ENCODE data around the gene TMEM134. TPM values are rescaled to one million over a fixed set of nuclear protein-coding genes. Genes with fewer than 3 reads are reported as not detected.
"Not testable (repeated sequence)": the region's sequence is repeated elsewhere in the genome, so short reads cannot be mapped to it uniquely, and the experiment has no call there.

The TMEM134 gene
- total and polyA plus RNA-seq, 5 experiments from 2014 or later, result 105 to 148 (median 128) TPM

DNA sequence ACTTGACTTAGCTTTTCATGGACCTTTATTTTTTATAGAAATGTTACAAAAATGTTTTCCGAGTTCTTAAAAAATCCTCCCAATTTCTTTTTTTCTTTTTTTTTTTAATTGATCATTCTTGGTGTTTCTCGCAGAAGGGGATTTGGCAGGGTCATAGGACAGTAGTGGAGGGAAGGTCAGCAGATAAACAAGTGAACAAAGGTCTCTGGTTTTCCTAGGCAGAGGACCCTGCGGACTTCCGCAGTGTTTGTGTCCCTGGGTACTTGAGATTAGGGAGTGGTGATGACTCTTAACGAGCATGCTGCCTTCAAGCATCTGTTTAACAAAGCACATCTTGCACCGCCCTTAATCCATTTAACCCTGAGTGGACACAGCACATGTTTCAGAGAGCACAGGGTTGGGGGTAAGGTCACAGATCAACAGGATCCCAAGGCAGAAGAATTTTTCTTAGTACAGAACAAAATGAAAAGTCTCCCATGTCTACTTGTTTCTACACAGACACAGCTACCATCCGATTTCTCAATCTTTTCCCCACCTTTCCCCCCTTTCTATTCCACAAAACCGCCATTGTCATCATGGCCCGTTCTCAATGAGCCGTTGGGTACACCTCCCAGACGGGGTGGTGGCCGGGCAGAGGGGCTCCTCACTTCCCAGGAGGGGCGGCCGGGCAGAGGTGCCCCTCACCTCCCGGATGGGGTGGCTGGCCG lies 8.4 kb upstream of the TMEM134 start:
- POLR2A ChIA-PET, result interaction anchor here (0.7 to 1.5 kb wide), 2 partner anchors 27 to 769 kb away, joined by 4 to 5 read pairs; partner anchors contain the start of gene PITPNM1
- not testable (repeated sequence) for H3K4me3 Mint-ChIP-seq, H3K9me3 Mint-ChIP-seq, H3K36me3 Mint-ChIP-seq, H3K4me1 Mint-ChIP-seq, DNase-seq, H3K27me3 Mint-ChIP-seq, ATAC-seq
- H3K27ac Mint-ChIP-seq, result peak overlapping the region in 1 of 10 donors; percentile 12

DNA sequence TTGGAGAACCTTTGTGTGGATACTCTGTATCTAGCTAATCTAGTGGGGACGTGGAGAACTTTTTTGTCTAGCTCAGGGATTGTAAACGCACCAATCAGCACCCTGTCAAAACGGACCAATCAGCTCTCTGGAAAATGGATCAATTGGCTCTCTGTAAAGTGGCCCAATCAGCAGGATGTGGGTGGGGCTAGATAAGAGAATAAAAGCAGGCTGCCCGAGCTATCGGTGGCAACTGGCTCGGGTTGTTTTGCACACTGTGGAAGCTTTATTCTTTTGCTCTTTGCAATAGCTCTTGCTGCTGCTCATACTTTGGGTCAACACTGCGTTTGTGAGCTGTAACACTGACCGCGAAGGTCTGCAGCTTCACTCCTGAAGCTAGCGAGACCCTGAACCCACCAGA lies 7.6 kb upstream of the TMEM134 start:
- not testable (repeated sequence) for H3K9me3 Mint-ChIP-seq, H3K27ac Mint-ChIP-seq, H3K4me1 Mint-ChIP-seq, H3K36me3 Mint-ChIP-seq, ATAC-seq, DNase-seq, H3K27me3 Mint-ChIP-seq, H3K4me3 Mint-ChIP-seq
- POLR2A ChIA-PET, result interaction anchor here (0.8 to 10.6 kb wide), 3 partner anchors 41 to 75 kb away, joined by 3 to 235 read pairs (median 3); partner anchors contain the start of genes CARNS1 and PPP1CA

DNA sequence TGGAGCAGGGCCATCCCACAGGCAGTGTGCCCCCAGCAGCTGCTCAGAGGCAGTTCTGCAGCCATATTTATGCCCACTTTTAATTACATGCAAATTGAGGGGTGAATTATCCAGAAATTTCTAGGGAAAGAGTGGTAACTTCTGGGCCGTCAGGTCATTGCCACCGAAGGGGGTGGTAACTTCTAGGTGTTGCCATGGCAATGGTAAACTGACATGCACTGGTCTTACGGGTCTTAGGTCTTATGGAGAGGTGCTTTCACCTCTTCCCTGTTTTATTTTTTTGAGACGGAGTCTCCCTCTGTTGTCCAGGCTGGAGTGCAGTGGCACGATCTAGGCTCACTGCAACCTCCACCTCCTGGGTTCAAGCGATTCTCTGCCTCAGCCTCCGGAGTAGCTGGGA lies 3.8 kb upstream of the TMEM134 start:
- POLR2A ChIA-PET, result interaction anchor here (1.9 to 10.6 kb wide), 3 partner anchors 10 to 72 kb away, joined by 5 to 235 read pairs (median 13); partner anchors contain the start of genes AIP, CARNS1 and PPP1CA

DNA sequence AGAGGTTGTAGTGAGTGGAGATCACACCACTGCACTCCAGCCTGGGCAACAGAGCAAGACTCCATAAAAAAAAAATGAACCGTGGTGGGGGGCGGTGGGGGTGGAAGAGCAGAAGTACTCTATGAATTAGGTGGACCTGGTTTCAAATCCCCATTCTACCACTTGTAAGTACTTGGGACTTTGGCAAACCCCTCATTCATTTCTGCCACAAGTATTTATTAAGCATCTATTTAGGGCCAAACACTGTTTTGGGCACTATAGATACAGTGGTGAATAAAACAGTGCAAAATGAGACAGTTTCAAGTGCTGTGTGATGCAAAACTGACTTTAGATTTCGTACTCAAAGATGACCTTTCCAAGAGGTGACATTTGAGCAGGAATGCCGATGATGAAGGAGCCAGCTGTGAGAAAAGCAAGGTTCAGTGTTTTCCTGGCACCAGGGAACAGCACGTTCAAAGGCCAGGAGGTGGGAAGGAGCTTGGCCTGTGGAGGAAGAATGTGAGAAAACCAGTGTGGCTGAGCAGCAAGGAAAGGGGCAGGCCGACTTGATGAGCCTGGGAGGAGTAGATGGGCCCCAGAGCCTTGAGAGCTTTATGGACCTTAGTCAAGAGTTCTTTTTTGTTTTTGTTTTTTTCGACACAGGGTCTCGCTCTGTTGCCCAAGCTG lies 1.4 kb upstream of the TMEM134 start:
- Mint-ChIP-seq H3K4me3 (peak overlapping the region in 6 of 10 donors; percentile 23 to 92 (median 76)), H3K27ac (peak overlapping the region in 6 of 10 donors; percentile 11 to 93 (median 84)), H3K27me3 (no peaks in the 10 kb centered on the region), H3K9me3 (no peaks in the 10 kb centered on the region), H3K4me1 (peaks cover 10 to 32% (median 25%) of the 10 kb centered on the region in 4 donors), H3K36me3 (no peaks in the 10 kb centered on the region)
- POLR2A ChIA-PET, result interaction anchor here (0.7 to 28.8 kb wide), 9 partner anchors 9 to 70 kb away, joined by 3 to 780 read pairs (median 42); partner anchors contain the start of genes AIP, CABP4, CARNS1 and PPP1CA
- ATAC-seq (no peak), DNase-seq (peak in 1 of 10 donors; percentile 14)

More for the DNA sequence above, 3.8 kb upstream of the TMEM134 start:
- ATAC-seq, result no peak
- Mint-ChIP-seq H3K9me3 (no peaks in the 10 kb centered on the region), H3K27me3 (no peaks in the 10 kb centered on the region), H3K4me1 (peaks cover 2 to 15% (median 11%) of the 10 kb centered on the region in 4 donors), H3K4me3 (no peak overlapping the region), H3K36me3 (no peaks in the 10 kb centered on the region), H3K27ac (peak overlapping the region in 2 of 10 donors; percentile 27 to 43)
- DNase-seq, result no peak

DNA sequence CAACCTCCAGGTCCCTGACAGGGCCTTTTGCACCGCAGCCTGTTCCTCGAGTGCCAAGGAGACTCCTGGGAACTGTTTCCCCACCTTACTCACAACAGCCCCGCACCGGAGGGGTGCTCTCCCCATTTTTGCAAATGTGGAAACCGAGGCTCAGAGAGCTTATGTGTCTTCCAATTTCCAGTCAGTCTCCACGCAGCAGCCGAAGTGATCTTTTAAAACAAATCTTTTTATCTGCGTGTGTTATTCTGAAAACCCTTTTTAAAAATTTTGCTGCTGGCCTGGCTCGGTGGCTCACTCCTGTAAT lies 409 bp upstream of the TMEM134 start:
- no peak for DNase-seq
- Mint-ChIP-seq H3K27me3 (no peaks in the 10 kb centered on the region), H3K4me3 (peak overlapping the region; percentile 72 to 92 (median 77)), H3K4me1 (peaks cover 13 to 37% (median 33%) of the 10 kb centered on the region in 4 donors), H3K27ac (peak overlapping the region in 9 of 10 donors; percentile 70 to 94 (median 92)), H3K9me3 (no peaks in the 10 kb centered on the region), H3K36me3 (no peaks in the 10 kb centered on the region)
- ATAC-seq, result no peak
- POLR2A ChIA-PET, result interaction anchor here (0.9 to 28.8 kb wide), 16 partner anchors 10 to 230 kb away, joined by 3 to 780 read pairs (median 20); partner anchors contain the start of genes AIP, CABP4, CARNS1 and CDK2AP2

DNA sequence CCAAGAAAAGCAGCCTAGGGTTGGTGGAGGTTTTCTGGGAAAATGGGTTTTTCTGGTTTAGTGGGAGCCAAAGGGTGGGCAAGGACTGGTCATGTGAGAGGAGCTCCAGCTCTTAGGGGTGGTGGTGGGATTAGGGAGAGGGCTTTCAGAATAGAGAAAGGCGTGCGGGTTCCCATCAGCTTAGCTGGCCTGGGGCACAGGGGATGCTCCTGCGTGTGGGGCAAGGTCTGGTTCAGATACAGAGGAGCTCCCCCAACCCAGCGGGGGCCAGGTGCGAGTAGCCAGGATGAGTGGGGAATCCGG lies 644 bp downstream of the TMEM134 start:
- no peaks in the 10 kb centered on the region for H3K27me3 Mint-ChIP-seq
- peaks cover 13 to 42% (median 39%) of the 10 kb centered on the region in 4 donors for H3K4me1 Mint-ChIP-seq
- POLR2A ChIA-PET, result interaction anchor here (0.6 to 28.8 kb wide), 25 partner anchors 11 to 1854 kb away, joined by 3 to 780 read pairs (median 8); partner anchors contain the start of genes AIP, CABP4, CARNS1 and CDK2AP2
- DNase-seq, result peak in 1 of 10 donors; percentile 28
- ATAC-seq, result no peak
- H3K27ac Mint-ChIP-seq, result peak overlapping the region; percentile 84 to 96 (median 92)
- no peaks in the 10 kb centered on the region for H3K36me3 Mint-ChIP-seq
- H3K9me3 Mint-ChIP-seq, result no peaks in the 10 kb centered on the region
- H3K4me3 Mint-ChIP-seq, result peak overlapping the region; percentile 83 to 93 (median 90)

DNA sequence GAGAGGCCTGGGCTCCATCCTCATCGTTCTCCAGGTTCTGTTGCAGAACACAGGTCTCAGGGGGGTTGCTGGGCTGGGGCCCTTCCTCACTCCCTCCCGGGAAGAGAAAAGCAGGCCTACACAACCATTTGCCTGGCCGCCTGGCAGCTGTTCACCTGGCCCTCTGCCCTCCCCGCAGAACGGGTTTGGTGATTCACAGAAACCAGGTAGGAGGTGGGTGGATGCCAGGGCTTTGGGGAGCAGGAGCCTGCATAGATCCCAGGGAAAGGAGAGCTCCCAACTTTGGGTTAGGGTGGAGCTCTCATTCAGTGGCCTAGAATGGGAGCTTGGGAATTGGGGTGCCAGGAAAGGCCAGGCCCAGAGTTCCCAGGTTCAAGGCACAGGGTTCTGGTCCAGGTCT lies 995 bp downstream of the TMEM134 start:
- H3K4me3 Mint-ChIP-seq, result peak overlapping the region; percentile 83 to 93 (median 90)
- peaks cover 13 to 45% (median 39%) of the 10 kb centered on the region in 4 donors for H3K4me1 Mint-ChIP-seq
- no peak for ATAC-seq
- H3K27me3 Mint-ChIP-seq, result no peaks in the 10 kb centered on the region
- H3K27ac Mint-ChIP-seq, result peak overlapping the region; percentile 84 to 96 (median 92)
- DNase-seq, result peak in 1 of 10 donors; percentile 45
- H3K9me3 Mint-ChIP-seq, result no peaks in the 10 kb centered on the region
- no peaks in the 10 kb centered on the region for H3K36me3 Mint-ChIP-seq
- POLR2A ChIA-PET, result interaction anchor here (0.6 to 28.8 kb wide), 25 partner anchors 11 to 1853 kb away, joined by 3 to 780 read pairs (median 8); partner anchors contain the start of genes AIP, CABP4, CARNS1 and CDK2AP2

DNA sequence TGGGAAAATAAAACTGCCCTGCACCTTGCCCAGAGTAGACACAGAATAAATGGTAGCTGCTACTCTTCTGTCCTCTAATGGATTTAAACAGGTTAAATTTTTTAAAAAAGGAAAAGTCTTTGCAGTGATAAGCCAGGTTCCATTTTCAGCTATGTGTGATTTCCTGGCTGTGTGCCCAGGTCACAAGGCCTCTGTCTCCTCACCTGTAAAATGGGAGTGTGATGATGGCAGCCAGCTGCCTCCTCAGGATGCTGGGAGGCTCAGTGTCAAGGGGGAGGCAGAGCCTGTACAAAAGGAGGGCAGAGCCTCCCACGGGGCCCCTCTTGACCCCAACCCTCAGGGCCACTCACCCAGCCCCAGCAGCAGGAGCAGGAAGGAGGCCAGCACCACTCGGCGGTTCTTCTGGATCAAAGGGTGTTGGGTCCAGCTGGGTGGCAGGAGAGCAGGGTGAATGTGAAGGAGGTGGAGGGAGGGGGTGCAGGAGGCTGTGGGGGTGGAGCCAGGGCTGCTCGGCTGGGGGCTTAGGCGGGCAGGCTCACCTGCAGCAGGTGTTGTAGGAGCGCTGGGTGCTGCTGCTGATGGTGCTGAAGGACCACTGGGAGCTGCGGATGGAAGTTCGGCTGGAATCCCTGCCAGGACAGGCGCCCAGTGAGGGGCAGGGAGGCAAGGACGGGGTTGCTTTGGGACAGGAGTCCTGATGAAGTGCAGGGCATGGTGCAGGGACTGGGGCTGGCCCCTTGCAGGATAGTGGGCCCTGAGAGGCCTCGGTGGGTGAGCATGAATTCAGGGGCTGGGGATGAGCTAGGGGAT lies 1.9 kb downstream of the TMEM134 start:
- ATAC-seq (no peak), DNase-seq (peak in 1 of 10 donors; percentile 38)
- Mint-ChIP-seq H3K27ac (peak overlapping the region; percentile 75 to 93 (median 92)), H3K9me3 (no peaks in the 10 kb centered on the region), H3K27me3 (no peaks in the 10 kb centered on the region), H3K4me3 (peak overlapping the region; percentile 74 to 93 (median 90)), H3K36me3 (no peaks in the 10 kb centered on the region), H3K4me1 (peaks cover 13 to 49% (median 39%) of the 10 kb centered on the region in 4 donors)
- POLR2A ChIA-PET, result interaction anchor here (1.5 to 28.8 kb wide), 13 partner anchors 10 to 112 kb away, joined by 4 to 780 read pairs (median 28); partner anchors contain the start of genes AIP, CABP4, CARNS1 and CDK2AP2

DNA sequence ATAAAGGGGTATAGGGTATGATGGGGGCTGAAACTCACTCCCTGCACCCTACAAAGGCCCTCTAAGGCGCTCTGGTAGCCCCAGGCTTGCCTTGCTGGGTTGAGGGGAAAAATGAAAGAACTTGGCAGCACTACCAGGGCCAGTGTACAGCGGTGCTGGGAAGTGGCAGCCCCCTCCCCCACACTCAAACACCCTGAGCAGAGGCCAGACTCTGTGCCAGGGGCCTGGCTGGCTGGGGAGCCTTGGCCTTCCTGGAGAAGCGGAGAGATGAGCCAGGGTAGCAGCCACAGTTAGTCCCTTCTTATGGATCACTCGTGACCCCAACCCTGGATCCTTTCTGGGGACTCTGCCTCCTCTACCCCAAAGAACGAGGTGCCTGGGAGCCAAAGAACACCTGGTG lies 2.7 kb downstream of the TMEM134 start:
- Mint-ChIP-seq H3K9me3 (no peaks in the 10 kb centered on the region), H3K4me1 (peaks cover 13 to 52% (median 39%) of the 10 kb centered on the region in 4 donors), H3K27me3 (no peaks in the 10 kb centered on the region), H3K36me3 (no peaks in the 10 kb centered on the region), H3K27ac (peak overlapping the region in 8 of 10 donors; percentile 51 to 84 (median 74)), H3K4me3 (peak overlapping the region in 5 of 10 donors; percentile 7 to 92 (median 53))
- DNase-seq (peak in 1 of 10 donors; percentile 45), ATAC-seq (no peak)
- POLR2A ChIA-PET, result interaction anchor here (1.5 to 28.8 kb wide), 11 partner anchors 19 to 115 kb away, joined by 5 to 780 read pairs (median 65); partner anchors contain the start of genes AIP, CARNS1, CORO1B and GPR152

DNA sequence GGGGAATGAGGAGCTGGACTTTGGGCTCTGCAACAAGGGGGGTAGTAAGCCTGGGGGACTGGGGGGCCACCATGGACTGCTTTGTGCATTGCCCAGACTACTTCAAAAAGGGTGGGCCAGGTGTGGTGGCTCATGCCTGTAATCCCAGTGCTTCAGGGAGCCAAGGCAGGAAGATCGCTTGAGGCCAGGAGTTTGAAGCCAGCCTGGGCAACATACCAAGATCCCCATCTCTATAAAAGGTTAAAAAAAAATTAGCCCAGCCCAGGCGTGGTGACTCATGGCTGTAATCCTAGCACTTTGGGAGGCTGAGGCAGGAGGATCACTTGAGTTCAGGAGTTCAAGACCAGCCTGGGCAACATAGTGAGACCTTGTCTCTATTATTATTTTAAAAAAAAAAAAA lies 3.5 kb downstream of the TMEM134 start:
- not testable (repeated sequence) for H3K9me3 Mint-ChIP-seq, H3K27me3 Mint-ChIP-seq, ATAC-seq, H3K36me3 Mint-ChIP-seq
- peak overlapping the region; percentile 82 to 97 (median 95) for H3K27ac Mint-ChIP-seq
- POLR2A ChIA-PET, result interaction anchor here (0.8 to 28.8 kb wide), 16 partner anchors 9 to 114 kb away, joined by 3 to 780 read pairs (median 6); partner anchors contain the start of genes AIP, CABP4, CARNS1 and CDK2AP2
- peak in 1 of 10 donors; percentile 53 for DNase-seq
- H3K4me1 Mint-ChIP-seq, result peaks cover 14 to 53% (median 39%) of the 10 kb centered on the region in 4 donors
- peak overlapping the region; percentile 81 to 92 (median 88) for H3K4me3 Mint-ChIP-seq

DNA sequence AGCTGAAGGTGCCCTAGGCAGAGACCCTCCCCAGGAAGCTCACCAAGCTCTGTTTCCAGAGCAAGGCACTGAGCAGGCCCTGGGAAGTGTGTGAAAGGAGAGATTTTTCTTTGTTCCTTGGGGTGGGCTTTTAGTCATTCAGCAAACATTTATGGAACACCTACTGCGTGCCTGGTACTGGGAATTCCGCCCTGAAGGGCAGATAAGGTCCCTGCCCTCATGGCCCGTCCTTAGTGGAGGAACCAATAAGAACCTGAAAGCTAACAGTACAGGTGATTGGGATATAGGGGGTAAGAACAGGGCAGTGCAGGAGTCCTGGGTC lies 3.9 kb downstream of the TMEM134 start:
- H3K9me3 Mint-ChIP-seq, result no peaks in the 10 kb centered on the region

More for the DNA sequence above, 3.9 kb downstream of the TMEM134 start:
- POLR2A ChIA-PET, result interaction anchor here (0.8 to 28.8 kb wide), 16 partner anchors 10 to 114 kb away, joined by 3 to 780 read pairs (median 6); partner anchors contain the start of genes AIP, CABP4, CARNS1 and CDK2AP2
- ATAC-seq (peak in 1 of 2 donors; percentile 3), DNase-seq (no peak)
- H3K27me3 Mint-ChIP-seq, result no peaks in the 10 kb centered on the region
- peak overlapping the region; percentile 81 to 92 (median 88) for H3K4me3 Mint-ChIP-seq
- peaks cover 14 to 55% (median 38%) of the 10 kb centered on the region in 4 donors for H3K4me1 Mint-ChIP-seq
- H3K27ac Mint-ChIP-seq, result peak overlapping the region; percentile 82 to 97 (median 95)
- H3K36me3 Mint-ChIP-seq, result no peaks in the 10 kb centered on the region
